Left colon (tissue), 2 donors: Measurements from ENCODE around the gene PILRA. TPM values are rescaled to one million over a fixed set of nuclear protein-coding genes. Genes with fewer than 3 reads are reported as not detected.
"Not testable (repeated sequence)": the region's sequence is repeated elsewhere in the genome, so short reads cannot be mapped to it uniquely, and the experiment has no call there.

Experiments used
- ATAC-seq: fragments of 200-7000 bp; cut with Tn5 transposase; one replicate; pipeline ENCODE4 v1.9.1; 2020; ENCODE audit warnings: mild to moderate bottlenecking, moderate library complexity
- DNase-seq, 2 donors: peaks; one replicate each; pipeline ENCODE4 v3.0.0-alpha.2; 2020
- intact Hi-C, 2 donors: fragments of 100-400 bp; cut with DNase I in 1 of 2; cut with micrococcal nuclease in 1 of 2; formaldehyde crosslinking; loops; one replicate each; pipeline versions ENCODE4 v1.11.2 to v1.14.0; 2022; cut with DNase I, micrococcal nuclease
- total RNA-seq, 2 donors: library from RNA; stranded (reverse); fragmentation: NEBNext Ultra II Directional; extraction: Animal tissue kit (Norgen Biotek cat#: 25700); gene quantifications; one replicate each; pipeline ENCODE4 v1.2.1, GENCODE V29; 2021
- donor health status: DM: no; HTN: no; CAD: no.
- donor health status: DM: yes; HTN: yes; CAD: no.

The PILRA gene
- total RNA-seq, 2 donors from 2014 or later: 1.9 to 5.2 TPM

GRCh38 chr7:100353685-100354330, 19.5 kb upstream of the PILRA start:
- ATAC-seq (no peak), DNase-seq (no peak)
- intact Hi-C loops: no loop called here

GRCh38 chr7:100356416-100357068, 16.7 kb upstream of the PILRA start:
- intact Hi-C loops: no loop called here
- DNase-seq (no peak), ATAC-seq (no peak)

- DNase-seq: no peak
- intact Hi-C loops: no loop called here
Observed at GRCh38 chr7:100357131-100357561, 16.1 kb upstream of the PILRA start.

GRCh38 chr7:100358027-100358856, 15.0 kb upstream of the PILRA start, which contains the start of gene PILRB:
PILRB (plus strand) TSS chr7:100358117; CDS start chr7:100358303, 186 bp downstream.
- no peak for DNase-seq
- ATAC-seq: peak; percentile 13
- intact Hi-C loops: no loop called here

More at GRCh38 chr7:100357131-100357561, 16.1 kb upstream of the PILRA start:
- no peak for ATAC-seq

- intact Hi-C loops: no loop called here
- DNase-seq: no peak
Observed at GRCh38 chr7:100358857-100359212, 14.5 kb upstream of the PILRA start.

GRCh38 chr7:100360135-100360854, 13.0 kb upstream of the PILRA start:
- DNase-seq (no peak), ATAC-seq (no peak)
- intact Hi-C loops: no loop called here

More at GRCh38 chr7:100358857-100359212, 14.5 kb upstream of the PILRA start:
- ATAC-seq: no peak

- ATAC-seq: no peak
- no peak for DNase-seq
- intact Hi-C loops: no loop called here
Observed at GRCh38 chr7:100363098-100363497, 10.2 kb upstream of the PILRA start.

- intact Hi-C loops, DNase-seq, ATAC-seq: not testable (repeated sequence)
Observed at GRCh38 chr7:100363797-100364196, 9.5 kb upstream of the PILRA start.

GRCh38 chr7:100364480-100364879, 8.8 kb upstream of the PILRA start:
- no peak for ATAC-seq
- intact Hi-C loops: no loop called here
- DNase-seq: no peak

- ATAC-seq, DNase-seq, intact Hi-C loops: not testable (repeated sequence)
Observed at GRCh38 chr7:100365998-100366367, 7.3 kb upstream of the PILRA start.

GRCh38 chr7:100366411-100367250, 6.7 kb upstream of the PILRA start:
- intact Hi-C loops: no loop called here
- no peak for DNase-seq
- ATAC-seq: peak; percentile 6

GRCh38 chr7:100367251-100367620, 6.1 kb upstream of the PILRA start:
- ATAC-seq (no peak), DNase-seq (no peak)
- intact Hi-C loops: no loop called here

GRCh38 chr7:100367676-100368613, 5.3 kb upstream of the PILRA start:
- intact Hi-C loops: no loop called here
- ATAC-seq (no peak), DNase-seq (peak in 1 of 2 donors; percentile 45)

- ATAC-seq (peak; percentile 37), DNase-seq (peak; percentile 59 to 77)
- intact Hi-C loops: no loop called here
Observed at GRCh38 chr7:100369105-100369504, 4.2 kb upstream of the PILRA start.

- DNase-seq: no peak
- ATAC-seq: no peak
- intact Hi-C loops: no loop called here
Observed at GRCh38 chr7:100370303-100370702, 3.0 kb upstream of the PILRA start.

- ATAC-seq (no peak), DNase-seq (no peak)
- intact Hi-C loops: no loop called here
Observed at GRCh38 chr7:100370746-100371145, 2.5 kb upstream of the PILRA start.

- intact Hi-C loops: no loop called here
- no peak for ATAC-seq
- DNase-seq: no peak
Observed at GRCh38 chr7:100371561-100372171, 1.6 kb upstream of the PILRA start.
